Esophagus squamous epithelium (tissue), 4 donors: ENCODE measurements around the gene FAF2.

ENCODE experiments used
- POLR2A ChIP-seq, 4 donors: fragments of 450-650 bp; IDR thresholded peaks; one replicate each; pipeline ENCODE4 v1.6.1; 2017; ENCODE audit warnings: antibody characterized with exemption in 4 of 4, mild to moderate bottlenecking in 4 of 4, moderate library complexity in 3 of 4
- TF ChIP-seq, protein P1 (sequence below), 6 experiments: fragments of 450-650 bp in 4 of 6; fragments of 200-600 bp in 2 of 6; sonication (generic) in 2 of 6; IDR thresholded peaks; one replicate each; pipeline ENCODE4 v1.5.1; 2016 to 2019; ENCODE audit warnings: antibody characterized with exemption in 6 of 6, mild to moderate bottlenecking in 4 of 6, moderate library complexity in 4 of 6

- TF ChIP-seq POLR2A (IDR thresholded peaks at IDR 0.05), result no peak
- TF ChIP-seq, protein P1, sequence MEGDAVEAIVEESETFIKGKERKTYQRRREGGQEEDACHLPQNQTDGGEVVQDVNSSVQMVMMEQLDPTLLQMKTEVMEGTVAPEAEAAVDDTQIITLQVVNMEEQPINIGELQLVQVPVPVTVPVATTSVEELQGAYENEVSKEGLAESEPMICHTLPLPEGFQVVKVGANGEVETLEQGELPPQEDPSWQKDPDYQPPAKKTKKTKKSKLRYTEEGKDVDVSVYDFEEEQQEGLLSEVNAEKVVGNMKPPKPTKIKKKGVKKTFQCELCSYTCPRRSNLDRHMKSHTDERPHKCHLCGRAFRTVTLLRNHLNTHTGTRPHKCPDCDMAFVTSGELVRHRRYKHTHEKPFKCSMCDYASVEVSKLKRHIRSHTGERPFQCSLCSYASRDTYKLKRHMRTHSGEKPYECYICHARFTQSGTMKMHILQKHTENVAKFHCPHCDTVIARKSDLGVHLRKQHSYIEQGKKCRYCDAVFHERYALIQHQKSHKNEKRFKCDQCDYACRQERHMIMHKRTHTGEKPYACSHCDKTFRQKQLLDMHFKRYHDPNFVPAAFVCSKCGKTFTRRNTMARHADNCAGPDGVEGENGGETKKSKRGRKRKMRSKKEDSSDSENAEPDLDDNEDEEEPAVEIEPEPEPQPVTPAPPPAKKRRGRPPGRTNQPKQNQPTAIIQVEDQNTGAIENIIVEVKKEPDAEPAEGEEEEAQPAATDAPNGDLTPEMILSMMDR (IDR thresholded peaks at IDR 0.05), result no peak
Observed at GRCh38 chr5:176486189-176486757, 38.1 kb downstream of the FAF2 start.
